ENCODE measurements around the gene CD34. TPM values are rescaled to one million over a fixed set of nuclear protein-coding genes. Genes with fewer than 3 reads are reported as not detected.

The CD34 gene
- total RNA-seq, 1 donor from 2014 or later, result 1.2 TPM

DNA sequence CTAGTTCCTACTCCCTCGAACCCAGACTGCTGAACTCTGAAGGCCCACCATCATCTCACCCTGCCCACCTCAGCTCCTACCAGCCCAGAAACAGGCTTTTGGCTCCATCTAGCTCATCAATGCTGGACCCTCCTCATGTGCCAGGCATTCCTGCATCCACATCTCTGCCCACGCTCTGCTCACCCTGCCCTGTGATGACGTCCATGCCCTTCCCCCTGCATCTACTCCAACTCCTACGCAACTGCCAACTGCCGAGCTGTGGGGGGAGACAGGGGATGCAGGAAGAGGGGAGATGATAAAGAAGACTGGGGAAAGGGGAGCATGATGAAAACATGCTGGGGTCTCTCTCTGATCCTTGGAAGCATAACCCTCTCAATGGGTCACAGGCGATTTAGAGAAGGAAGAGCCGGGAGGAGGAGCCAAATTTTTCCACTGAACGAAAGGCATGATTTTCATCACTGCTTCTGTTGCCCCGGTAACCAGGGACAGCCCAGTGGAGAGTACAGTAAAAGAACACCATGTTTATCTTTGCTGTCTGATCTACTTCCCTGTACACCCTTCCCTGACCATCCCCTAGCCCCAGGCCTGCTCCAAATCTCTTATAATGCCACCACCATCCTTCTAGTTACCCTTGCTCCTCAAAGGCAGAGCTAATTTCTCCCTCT lies 44.3 kb downstream of the CD34 start:
- Mint-ChIP-seq H3K27ac (no peak overlapping the region), H3K27me3 (ENCODE audit: low read depth) (peaks cover 21% of the 10 kb centered on the region), H3K36me3 (no peaks in the 10 kb centered on the region), H3K4me1 (peaks cover 18% of the 10 kb centered on the region), H3K9me3 (no peaks in the 10 kb centered on the region), H3K4me3 (no peak overlapping the region)
- no peak for DNase-seq (ENCODE audit: low spot score in 2 of 2, unreplicated experiment in 2 of 2)
- TF ChIP-seq CTCF (IDR thresholded peaks at IDR 0.05; ENCODE audit: unreplicated experiment), result no peak

- peaks cover 10% of the 10 kb centered on the region for H3K4me1 Mint-ChIP-seq
- no peaks in the 10 kb centered on the region for H3K9me3 Mint-ChIP-seq
- DNase-seq (ENCODE audit: low spot score in 2 of 2, unreplicated experiment in 2 of 2), result peak in 1 of 2 experiments; percentile 10
- no peak overlapping the region for H3K27ac Mint-ChIP-seq
- no peak for TF ChIP-seq CTCF (IDR thresholded peaks at IDR 0.05; ENCODE audit: unreplicated experiment)
- H3K36me3 Mint-ChIP-seq, result no peaks in the 10 kb centered on the region
- no peak overlapping the region for H3K4me3 Mint-ChIP-seq
- H3K27me3 Mint-ChIP-seq (ENCODE audit: low read depth), result peaks cover 3% of the 10 kb centered on the region
These were observed 46.9 kb downstream of the CD34 start for GRCh38 chr1:207863893-207864535.

GRCh38 chr1:207862241-207862787 lies 48.6 kb downstream of the CD34 start:
- no peak for DNase-seq (ENCODE audit: low spot score in 2 of 2, unreplicated experiment in 2 of 2)

DNA sequence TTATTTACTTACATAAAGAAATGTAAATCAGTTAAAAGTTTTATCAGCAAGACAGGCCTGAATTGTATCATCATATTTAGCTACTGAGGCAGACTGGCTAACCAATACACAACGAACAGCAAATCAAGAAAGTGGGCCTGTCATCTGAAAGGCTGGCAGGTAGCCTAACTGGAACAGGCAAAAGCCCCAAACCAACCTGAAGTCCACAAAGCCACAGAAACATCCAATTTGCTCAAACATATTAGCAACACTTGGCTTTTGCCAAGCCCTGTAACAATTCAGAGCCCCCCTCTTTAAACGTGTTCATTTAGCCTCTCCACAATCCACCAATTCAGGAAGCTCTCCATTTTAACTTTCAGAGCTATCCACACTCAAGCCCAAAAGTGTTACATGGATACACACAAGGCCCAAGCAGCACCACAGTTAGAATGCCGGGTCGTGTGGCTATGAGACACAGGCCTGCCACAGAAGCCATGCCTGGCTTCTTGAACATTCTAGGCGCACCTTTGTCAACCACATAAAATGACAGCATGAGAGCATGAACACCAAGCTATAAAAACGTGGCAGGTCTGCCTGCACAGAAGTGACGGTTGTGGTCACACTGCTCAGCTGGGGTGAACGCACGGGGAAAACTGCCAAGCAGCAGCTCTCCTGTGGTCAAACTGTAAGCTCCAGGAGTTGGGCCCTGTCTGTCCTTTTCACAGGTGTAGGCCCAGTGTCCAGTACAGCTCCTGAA lies 49.3 kb downstream of the CD34 start:
- TF ChIP-seq CTCF (IDR thresholded peaks at IDR 0.05; ENCODE audit: unreplicated experiment), result no peak
- no peaks in the 10 kb centered on the region for H3K4me1 Mint-ChIP-seq
- H3K27ac Mint-ChIP-seq, result no peak overlapping the region
- no peak overlapping the region for H3K4me3 Mint-ChIP-seq
- H3K36me3 Mint-ChIP-seq, result no peaks in the 10 kb centered on the region
- no peaks in the 10 kb centered on the region for H3K27me3 Mint-ChIP-seq (ENCODE audit: low read depth)
- DNase-seq (ENCODE audit: low spot score in 2 of 2, unreplicated experiment in 2 of 2), result no peak
- H3K9me3 Mint-ChIP-seq, result no peaks in the 10 kb centered on the region

More at GRCh38 chr1:207862241-207862787, 48.6 kb downstream of the CD34 start:
- Mint-ChIP-seq H3K27ac (no peak overlapping the region), H3K36me3 (no peaks in the 10 kb centered on the region), H3K27me3 (ENCODE audit: low read depth) (no peaks in the 10 kb centered on the region), H3K9me3 (no peaks in the 10 kb centered on the region), H3K4me1 (peaks cover 2% of the 10 kb centered on the region), H3K4me3 (no peak overlapping the region)
- TF ChIP-seq CTCF (IDR thresholded peaks at IDR 0.05; ENCODE audit: unreplicated experiment), result no peak

DNA sequence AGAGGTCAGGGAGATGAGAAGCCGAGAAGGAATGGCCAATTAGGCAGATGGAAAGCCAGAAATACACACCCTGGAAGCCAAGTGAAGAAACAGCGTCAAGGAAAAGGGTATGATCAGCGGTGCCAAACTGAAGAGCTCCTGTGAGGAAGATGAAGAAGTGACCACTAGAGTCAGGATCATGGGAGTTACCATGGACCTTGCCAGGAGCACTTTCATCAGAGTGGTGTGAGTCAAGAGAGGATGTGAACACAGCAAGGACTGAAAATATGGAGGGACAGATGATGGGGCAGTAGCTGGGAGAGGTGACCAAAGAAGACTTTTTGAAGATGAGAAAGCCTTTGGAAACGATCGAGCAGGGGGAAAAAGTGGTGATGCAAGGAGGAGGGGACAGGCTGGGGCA lies 50.4 kb downstream of the CD34 start:
- Mint-ChIP-seq H3K27ac (no peak overlapping the region), H3K4me1 (no peaks in the 10 kb centered on the region), H3K9me3 (no peaks in the 10 kb centered on the region), H3K36me3 (no peaks in the 10 kb centered on the region), H3K4me3 (no peak overlapping the region), H3K27me3 (ENCODE audit: low read depth) (no peaks in the 10 kb centered on the region)
- DNase-seq (ENCODE audit: low spot score in 2 of 2, unreplicated experiment in 2 of 2), result no peak
- no peak for TF ChIP-seq CTCF (IDR thresholded peaks at IDR 0.05; ENCODE audit: unreplicated experiment)

All from mesothelial cell of epicardium (in vitro differentiated cells).